ENCODE results near the gene BRF1.

BRF1 gene

GRCh38 chr14:105168093-105168420 lies 132.7 kb downstream of the BRF1 start:
- Histone ChIP-seq H3K4me1 (ENCODE audit: insufficient read depth, low read length) (peaks cover 5% of the 10 kb centered on the region), H3K9me3 (ENCODE audit: low read length) (no peaks in the 10 kb centered on the region), H2AFZ (ENCODE audit: low read depth, low read length) (no peak overlapping the region), H3K27me3 (ENCODE audit: insufficient read depth, low read length) (peaks cover 66% of the 10 kb centered on the region), H3K4me3 (ENCODE audit: low read length) (peak overlapping the region; percentile 25), H3K36me3 (ENCODE audit: insufficient read depth, low read length) (no peaks in the 10 kb centered on the region)

- Histone ChIP-seq H3K4me1 (ENCODE audit: insufficient read depth, low read length) (peaks cover 5% of the 10 kb centered on the region), H3K27me3 (ENCODE audit: insufficient read depth, low read length) (peaks cover 66% of the 10 kb centered on the region), H3K36me3 (ENCODE audit: insufficient read depth, low read length) (no peaks in the 10 kb centered on the region), H3K4me3 (ENCODE audit: low read length) (peak overlapping the region; percentile 25), H2AFZ (ENCODE audit: low read depth, low read length) (no peak overlapping the region), H3K9me3 (ENCODE audit: low read length) (no peaks in the 10 kb centered on the region)
Measured at GRCh38 chr14:105167303-105168092, 133.3 kb downstream of the BRF1 start.

- Histone ChIP-seq H3K9me3 (ENCODE audit: low read length) (no peaks in the 10 kb centered on the region), H3K27me3 (ENCODE audit: insufficient read depth, low read length) (peaks cover 64% of the 10 kb centered on the region), H2AFZ (ENCODE audit: low read depth, low read length) (no peak overlapping the region), H3K4me3 (ENCODE audit: low read length) (no peak overlapping the region), H3K4me1 (ENCODE audit: insufficient read depth, low read length) (peaks cover 5% of the 10 kb centered on the region), H3K36me3 (ENCODE audit: insufficient read depth, low read length) (no peaks in the 10 kb centered on the region)
Measured at GRCh38 chr14:105166571-105167302, 134.1 kb downstream of the BRF1 start.

GRCh38 chr14:105165761-105166485 lies 134.9 kb downstream of the BRF1 start:
- H3K27me3 ChIP-seq (ENCODE audit: insufficient read depth, low read length): peaks cover 63% of the 10 kb centered on the region
- H3K4me3 ChIP-seq (ENCODE audit: low read length): no peak overlapping the region
- no peaks in the 10 kb centered on the region for H3K36me3 ChIP-seq (ENCODE audit: insufficient read depth, low read length)
- H2AFZ ChIP-seq (ENCODE audit: low read depth, low read length): no peak overlapping the region
- H3K9me3 ChIP-seq (ENCODE audit: low read length): no peaks in the 10 kb centered on the region
- H3K4me1 ChIP-seq (ENCODE audit: insufficient read depth, low read length): peaks cover 5% of the 10 kb centered on the region

GRCh38 chr14:105165134-105165704 lies 135.6 kb downstream of the BRF1 start:
- Histone ChIP-seq H3K27me3 (ENCODE audit: insufficient read depth, low read length) (peaks cover 56% of the 10 kb centered on the region), H3K36me3 (ENCODE audit: insufficient read depth, low read length) (no peaks in the 10 kb centered on the region), H3K9me3 (ENCODE audit: low read length) (no peaks in the 10 kb centered on the region), H3K4me3 (ENCODE audit: low read length) (no peak overlapping the region), H3K4me1 (ENCODE audit: insufficient read depth, low read length) (peaks cover 5% of the 10 kb centered on the region), H2AFZ (ENCODE audit: low read depth, low read length) (no peak overlapping the region)

- Histone ChIP-seq H2AFZ (ENCODE audit: low read depth, low read length) (no peak overlapping the region), H3K27me3 (ENCODE audit: insufficient read depth, low read length) (peaks cover 43% of the 10 kb centered on the region), H3K4me3 (ENCODE audit: low read length) (no peak overlapping the region), H3K4me1 (ENCODE audit: insufficient read depth, low read length) (peaks cover 5% of the 10 kb centered on the region), H3K9me3 (ENCODE audit: low read length) (no peaks in the 10 kb centered on the region), H3K36me3 (ENCODE audit: insufficient read depth, low read length) (no peaks in the 10 kb centered on the region)
Measured at GRCh38 chr14:105163040-105163742, 137.6 kb downstream of the BRF1 start.

- H2AFZ ChIP-seq (ENCODE audit: low read depth, low read length): no peak overlapping the region
- H3K4me1 ChIP-seq (ENCODE audit: insufficient read depth, low read length): peaks cover 2% of the 10 kb centered on the region
- H3K27me3 ChIP-seq (ENCODE audit: insufficient read depth, low read length): peaks cover 40% of the 10 kb centered on the region
- no peaks in the 10 kb centered on the region for H3K36me3 ChIP-seq (ENCODE audit: insufficient read depth, low read length)
- no peaks in the 10 kb centered on the region for H3K9me3 ChIP-seq (ENCODE audit: low read length)
- H3K4me3 ChIP-seq (ENCODE audit: low read length): no peak overlapping the region
Measured at GRCh38 chr14:105162669-105162979, 138.2 kb downstream of the BRF1 start.

- Histone ChIP-seq H3K4me1 (ENCODE audit: insufficient read depth, low read length) (no peaks in the 10 kb centered on the region), H3K27me3 (ENCODE audit: insufficient read depth, low read length) (peaks cover 38% of the 10 kb centered on the region), H3K4me3 (ENCODE audit: low read length) (no peak overlapping the region), H3K9me3 (ENCODE audit: low read length) (no peaks in the 10 kb centered on the region), H3K36me3 (ENCODE audit: insufficient read depth, low read length) (no peaks in the 10 kb centered on the region), H2AFZ (ENCODE audit: low read depth, low read length) (no peak overlapping the region)
Measured at GRCh38 chr14:105161964-105162668, 138.7 kb downstream of the BRF1 start.

GRCh38 chr14:105161309-105161708 lies 139.5 kb downstream of the BRF1 start:
- H3K27me3 ChIP-seq (ENCODE audit: insufficient read depth, low read length): peaks cover 34% of the 10 kb centered on the region
- H3K36me3 ChIP-seq (ENCODE audit: insufficient read depth, low read length): no peaks in the 10 kb centered on the region
- H3K9me3 ChIP-seq (ENCODE audit: low read length): no peaks in the 10 kb centered on the region
- H3K4me3 ChIP-seq (ENCODE audit: low read length): no peak overlapping the region
- H3K4me1 ChIP-seq (ENCODE audit: insufficient read depth, low read length): no peaks in the 10 kb centered on the region
- H2AFZ ChIP-seq (ENCODE audit: low read depth, low read length): no peak overlapping the region

- Histone ChIP-seq H3K4me3 (ENCODE audit: low read length) (no peak overlapping the region), H2AFZ (ENCODE audit: low read depth, low read length) (no peak overlapping the region), H3K36me3 (ENCODE audit: insufficient read depth, low read length) (no peaks in the 10 kb centered on the region), H3K9me3 (ENCODE audit: low read length) (no peaks in the 10 kb centered on the region), H3K4me1 (ENCODE audit: insufficient read depth, low read length) (no peaks in the 10 kb centered on the region), H3K27me3 (ENCODE audit: insufficient read depth, low read length) (peaks cover 29% of the 10 kb centered on the region)
Measured at GRCh38 chr14:105160776-105161175, 140.0 kb downstream of the BRF1 start.

GRCh38 chr14:105159344-105159743 lies 141.5 kb downstream of the BRF1 start:
- Histone ChIP-seq H3K27me3 (ENCODE audit: insufficient read depth, low read length) (peaks cover 28% of the 10 kb centered on the region), H3K36me3 (ENCODE audit: insufficient read depth, low read length) (no peaks in the 10 kb centered on the region), H3K4me3 (ENCODE audit: low read length) (no peak overlapping the region), H3K4me1 (ENCODE audit: insufficient read depth, low read length) (no peaks in the 10 kb centered on the region), H3K9me3 (ENCODE audit: low read length) (no peaks in the 10 kb centered on the region), H2AFZ (ENCODE audit: low read depth, low read length) (no peak overlapping the region)
